ENCODE measurements around the gene CPNE4.
A peak's percentile ranks its signal among the peaks of the same experiment; 100 is the strongest.
"Not testable (repeated sequence)": the region's sequence is repeated elsewhere in the genome, so short reads cannot be mapped to it uniquely, and the experiment has no call there.

Gene CPNE4

GRCh38 chr3:131518680-131519079, 516.1 kb downstream of the CPNE4 start:
- DNase-seq = no peak

- no peak for DNase-seq
Measured at GRCh38 chr3:131505421-131505820, 529.4 kb downstream of the CPNE4 start.

GRCh38 chr3:131503320-131503635, 531.5 kb downstream of the CPNE4 start:
- DNase-seq = no peak

- peak; percentile 71 for DNase-seq
Measured at GRCh38 chr3:131502530-131503319, 532.1 kb downstream of the CPNE4 start, which contains the start of gene MRPL3. MRPL3 (minus strand) TSS chr3:131502971; CDS start chr3:131502821, 150 bp downstream.

GRCh38 chr3:131501949-131502348, 532.9 kb downstream of the CPNE4 start:
- DNase-seq = no peak

GRCh38 chr3:131494706-131495105, 540.1 kb downstream of the CPNE4 start:
- no peak for DNase-seq

GRCh38 chr3:131491775-131492174, 543.0 kb downstream of the CPNE4 start:
- DNase-seq = no peak

- no peak for DNase-seq
Measured at GRCh38 chr3:131491084-131491483, 543.7 kb downstream of the CPNE4 start.

GRCh38 chr3:131486545-131486944, 548.3 kb downstream of the CPNE4 start:
- not testable (repeated sequence) for DNase-seq

GRCh38 chr3:131485119-131485518, 549.7 kb downstream of the CPNE4 start:
- no peak for DNase-seq

GRCh38 chr3:131484496-131485111, 550.2 kb downstream of the CPNE4 start:
- no peak for DNase-seq

Data from effector CD8-positive, alpha-beta T cell (primary cell).